GM12878 (cell line): Measurements from ENCODE around the gene CXXC4. TPM values are rescaled to one million over a fixed set of nuclear protein-coding genes. Genes with fewer than 3 reads are reported as not detected.
A peak's percentile ranks its signal among the peaks of the same experiment; 100 is the strongest.

Experiments used
- ATAC-seq: fragments of 200-7000 bp; cut with Tn5 transposase; 3 replicates; pipeline ENCODE4 v1.9.1; 2020; ENCODE audit warnings: mild to moderate bottlenecking, moderate library complexity
- BruUV-seq: library from RNA; stranded (reverse); fragments of 400-500 nt; replicated peaks from 2 replicates; lab custom pipeline; 2021; lab: Mats Ljungman, UMichigan
- CTCF ChIA-PET: fragments of 300-600 bp; sonication (Branson Sonifier 250); formaldehyde crosslinking; extraction: SDS; loops from one replicate; lab custom pipeline; 2021; ENCODE audit warnings: inconsistent platforms; lab: Yijun Ruan, JAX
- POLR2A ChIA-PET: fragments of 350-600 bp; formaldehyde crosslinking; extraction: SDS; loops from one replicate; lab custom pipeline; 2021; ENCODE audit warnings: inconsistent platforms; lab: Charles Lee
- RAD21 ChIA-PET: fragments of 300-600 bp; sonication (Branson Sonifier 250); formaldehyde crosslinking; loops from one replicate; lab custom pipeline; 2023; ENCODE audit warnings: antibody characterized with exemption; ENCODE audit not compliant: unreplicated experiment; lab: Charles Lee
- SMC1A ChIA-PET: fragments of 300-600 bp; sonication (Branson Sonifier 250); formaldehyde crosslinking; loops from one replicate; lab custom pipeline; 2023; ENCODE audit not compliant: unreplicated experiment, uncharacterized antibody; lab: Charles Lee
- DNase-seq: peaks from one replicate; pipeline ENCODE4 v3.0.0-alpha.2; 2011; ENCODE audit warnings: low read depth, low spot score
- FAIRE-seq: peaks from 3 replicates; lab custom pipeline; 2011; peaks lifted over from hg19 to GRCh38; lab: Jason Lieb, UNC
- H2AFZ ChIP-seq: 2 replicates; pipeline ENCODE4 v1.6.0; 2011; ENCODE audit warnings: low read depth, low read length, control low read depth; ENCODE audit not compliant: control insufficient read depth
- H3K27ac ChIP-seq: 2 replicates; pipeline ENCODE4 v1.5.1; 2011; ENCODE audit warnings: control low read depth; ENCODE audit not compliant: control insufficient read depth, insufficient read depth
- H3K27me3 ChIP-seq, 2 experiments: replicated peaks in 1 of 2; 2 replicates each; pipeline versions ENCODE4 v1.6.0 to v1.6.1; 2011; ENCODE audit warnings: low read length in 1 of 2; ENCODE audit not compliant: control insufficient read depth in 2 of 2, insufficient read depth in 2 of 2
- H3K36me3 ChIP-seq, 2 experiments: 2 replicates each; pipeline ENCODE4 v1.5.1; 2011; ENCODE audit warnings: low read length in 1 of 2; ENCODE audit not compliant: control insufficient read depth in 2 of 2, insufficient read depth in 2 of 2
- H3K4me1 ChIP-seq: 2 replicates; pipeline ENCODE4 v1.6.1; 2011; ENCODE audit warnings: mild to moderate bottlenecking, low read length, moderate library complexity, mixed read lengths; ENCODE audit not compliant: control insufficient read depth, insufficient read depth
- H3K4me2 ChIP-seq: 2 replicates; pipeline ENCODE4 v1.6.0; 2011; ENCODE audit warnings: control low read depth; ENCODE audit not compliant: control insufficient read depth, insufficient read depth
- H3K4me3 ChIP-seq: fragments of 200-600 bp; sonication (generic); 2 replicates; pipeline ENCODE4 v1.5.1; 2016
- H3K79me2 ChIP-seq: 2 replicates; pipeline ENCODE4 v1.6.0; 2011; ENCODE audit warnings: low read length; ENCODE audit not compliant: control insufficient read depth, insufficient read depth
- H3K9ac ChIP-seq: 2 replicates; pipeline ENCODE4 v1.8.0; 2011; ENCODE audit warnings: low read length, control low read depth, mixed read lengths; ENCODE audit not compliant: control insufficient read depth, insufficient read depth
- H3K9me3 ChIP-seq: replicated peaks from 3 replicates; pipeline ENCODE4 v1.5.1; 2011; ENCODE audit warnings: mild to moderate bottlenecking, low read length; ENCODE audit not compliant: control insufficient read depth, insufficient read depth
- H4K20me1 ChIP-seq: 2 replicates; pipeline ENCODE4 v1.6.0; 2011; ENCODE audit not compliant: control insufficient read depth, insufficient read depth
- CBX3 ChIP-seq: fragments of 200-600 bp; sonication (generic); IDR thresholded peaks from 2 replicates; pipeline ENCODE4 v1.6.1; 2016; ENCODE audit warnings: low read depth, borderline replicate concordance
- IKZF2 ChIP-seq, 2 experiments: fragments of 450-650 bp; IDR thresholded peaks; 2 replicates each; pipeline ENCODE4 v1.6.1; 2017; ENCODE audit warnings: mild to moderate bottlenecking in 2 of 2, moderate library complexity in 2 of 2
- RUNX3 ChIP-seq: IDR thresholded peaks from 2 replicates; pipeline ENCODE4 v1.6.1; 2012; ENCODE audit warnings: low read length, inconsistent platforms
- SPI1 ChIP-seq: IDR thresholded peaks from 2 replicates; pipeline ENCODE4 v1.6.1; 2011; ENCODE audit warnings: low read depth, mild to moderate bottlenecking, low read length, moderate library complexity, borderline replicate concordance; ENCODE audit not compliant: insufficient read depth
- ZBTB40 ChIP-seq: fragments of 450-650 bp; IDR thresholded peaks from 2 replicates; pipeline ENCODE4 v1.6.1; 2016; ENCODE audit warnings: mild to moderate bottlenecking, moderate library complexity, borderline replicate concordance
- WGBS: methylation state at CpG from one replicate; pipeline ENCODE4 v1.1.6; 2016; ENCODE audit warnings: low lambda C conversion rate; ENCODE audit not compliant: insufficient replicate concordance, insufficient coverage; ENCODE audit errors: missing lambda C conversion rate; 5-methylcytosine and 5-hydroxymethylcytosine counted together
- in situ Hi-C: fragments of 300-500 bp; cut with MboI; formaldehyde crosslinking; loops from 9 replicates; pipeline ENCODE4 v1.14.3; 2018; ENCODE audit warnings: mixed read lengths
- intact Hi-C: fragments of 100-400 bp; cut with micrococcal nuclease; formaldehyde crosslinking; loops from one replicate; pipeline ENCODE4 v1.14.2; 2022; ENCODE audit not compliant: unreplicated experiment
- polyA plus RNA-seq, 11 experiments: library from polyadenylated mRNA; depleted of rRNA in 4 of 11; unstranded in 6 of 11; stranded (reverse) in 5 of 11; fragments of >200 nt; fragmentation: Nextera tagmentation in 4 of 11; fragmentation: Illumina TruSeq in 1 of 11; extraction: Ambion mirVana in 4 of 11; extraction: Trizol in 1 of 11; gene quantifications; 1 replicate in 1 of 11; 2 replicates in 10 of 11; pipeline versions ENCODE4 v1.2.1 to v1.2.3, GENCODE V29; 2011 to 2016; ENCODE audit warnings: inconsistent platforms in 2 of 11, missing spikeins in 2 of 11, low read depth in 1 of 11
- total RNA-seq, 4 experiments: library from RNA; depleted of rRNA in 3 of 4; stranded (reverse); fragments of >200 nt in 3 of 4; fragmentation: Illumina TruSeq in 1 of 4; extraction: Trizol in 1 of 4; gene quantifications; 2 replicates each; pipeline versions ENCODE4 v1.2.1 to v1.2.3, GENCODE V29; 2013 to 2021

CXXC4 gene
- total and polyA plus RNA-seq, 10 of the 15 experiments (the other 5 are each of a cell fraction or from before 2014, with no cell fraction given), result 4.2 to 17.0 (median 7.8) TPM

- ChIA-PET POLR2A (interaction anchor here (1.0 kb wide), 1 partner anchor 8 kb away, joined by 4 read pairs; no protein-coding TSS in a partner anchor), RAD21 (interaction anchor here (1.2 kb wide), 1 partner anchor 17 kb away, joined by 3 read pairs; no protein-coding TSS in a partner anchor), CTCF (no interaction called here), SMC1A (interaction anchor here (1.2 to 7.3 kb wide), 2 partner anchors 8 to 13 kb away, joined by 3 to 47 read pairs; no protein-coding TSS in a partner anchor)
- intact Hi-C loops, result no loop called here
- no peak overlapping the region for H3K27ac ChIP-seq
- H4K20me1 ChIP-seq, result no peaks in the 10 kb centered on the region
- ATAC-seq (peak; percentile 42; the same call in 2 of the 3 replicates), DNase-seq (no peak), FAIRE-seq (no peak)
- TF ChIP-seq CBX3, result no peak
- peak in 1 of 2 experiments; percentile 44; a peak in 1 of 4 replicates for TF ChIP-seq IKZF2 (IDR thresholded peaks at IDR 0.05)
- TF ChIP-seq ZBTB40, result no peak
- peak; percentile 48 for TF ChIP-seq RUNX3
- TF ChIP-seq SPI1, result peak; percentile 86; the same call in 1 of the 2 replicates
- in situ Hi-C loops, result no loop called here
- WGBS, result 0% methylated on average over 1 of the region's 1 CpG
- H3K9ac ChIP-seq, result no peak overlapping the region
- H3K9me3 ChIP-seq, result no peaks in the 10 kb centered on the region; the same call in 2 of the 3 replicates
- no peak overlapping the region for H3K4me2 ChIP-seq
- no peaks in the 10 kb centered on the region for H3K27me3 ChIP-seq
- H2AFZ ChIP-seq, result no peak overlapping the region
- BruUV-seq, result no TSS peak
- no peak overlapping the region for H3K4me3 ChIP-seq
- H3K36me3 ChIP-seq, result no peaks in the 10 kb centered on the region
- no peaks in the 10 kb centered on the region for H3K79me2 ChIP-seq
- no peaks in the 10 kb centered on the region for H3K4me1 ChIP-seq
Observed at GRCh38 chr4:104507112-104507511, 12.4 kb upstream of the CXXC4 start.
